ENCODE measurements around the gene SLC22A9. TPM values are rescaled to one million over a fixed set of nuclear protein-coding genes. Genes with fewer than 3 reads are reported as not detected.

SLC22A9 gene
- total RNA-seq, 1 experiment from 2014 or later: not detected

DNA sequence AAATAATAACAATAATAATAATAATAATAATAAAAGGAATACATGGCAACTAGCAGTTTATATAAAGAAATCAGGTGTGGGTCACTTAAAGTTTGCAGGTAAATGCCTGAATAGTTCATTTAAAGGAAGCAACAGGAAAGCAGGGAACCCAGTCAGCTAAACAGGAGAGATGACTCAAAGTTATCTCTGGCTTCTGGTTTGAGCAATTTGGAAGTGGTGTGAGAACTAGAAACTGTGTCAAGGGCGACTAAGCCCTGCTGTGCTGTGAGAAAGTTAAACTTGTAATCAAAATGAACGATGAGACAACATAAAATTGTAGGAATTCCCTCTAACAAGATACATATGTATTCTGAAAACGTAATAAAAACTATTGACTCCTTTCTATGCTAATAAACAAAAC, 35.5 kb downstream of the SLC22A9 start:
- Histone ChIP-seq H2BK20ac (ENCODE audit: low read depth, low read length, poor library complexity, severe bottlenecking) (no peak overlapping the region), H3K27me3 (ENCODE audit: insufficient read depth, low read length) (no peaks in the 10 kb centered on the region), H2BK5ac (ENCODE audit: insufficient read length, low read length) (no peak overlapping the region), H3K9ac (ENCODE audit: extremely low read depth, insufficient read length, low read length) (no peak overlapping the region), H4K20me1 (ENCODE audit: control insufficient read depth, insufficient read depth, insufficient read length) (no peaks in the 10 kb centered on the region), H3K23me2 (ENCODE audit: insufficient read length, low read depth, low read length, poor library complexity, severe bottlenecking) (no peaks in the 10 kb centered on the region), H3K4me1 (ENCODE audit: insufficient read depth, low read length) (no peaks in the 10 kb centered on the region), H3K4me2 (ENCODE audit: insufficient read depth, insufficient read length, low read length) (no peak overlapping the region), H3K79me2 (ENCODE audit: insufficient read depth, low read length) (no peaks in the 10 kb centered on the region), H3K56ac (ENCODE audit: insufficient read length, low read depth, low read length) (no peak overlapping the region), H2AFZ (ENCODE audit: low read length) (no peak overlapping the region), H2BK12ac (ENCODE audit: insufficient read length, low read depth, low read length) (no peak overlapping the region), H3K9me3 (ENCODE audit: control insufficient read depth, low read depth, low read length) (no peaks in the 10 kb centered on the region), H4K91ac (ENCODE audit: insufficient read length, low read depth, low read length) (no peak overlapping the region), H3K4ac (ENCODE audit: low read depth, low read length) (no peak overlapping the region), H2BK120ac (ENCODE audit: low read depth, low read length, poor library complexity, severe bottlenecking) (no peak overlapping the region), H2BK15ac (ENCODE audit: low read depth, low read length) (no peak overlapping the region), H3K23ac (ENCODE audit: insufficient read length, low read depth, low read length) (no peak overlapping the region), H3K14ac (ENCODE audit: insufficient read depth, low read length) (no peak overlapping the region), H3K79me1 (ENCODE audit: insufficient read depth, low read depth, low read length, poor library complexity, severe bottlenecking) (no peaks in the 10 kb centered on the region), H2AK5ac (ENCODE audit: insufficient read length, low read length) (no peak overlapping the region), H3K27ac (ENCODE audit: insufficient read length, low read depth, low read length) (no peak overlapping the region), H4K8ac (replicated peaks; ENCODE audit: insufficient read length, low read depth, low read length) (no peak overlapping the region), H3K18ac (ENCODE audit: insufficient read length, low read depth, low read length) (no peak overlapping the region), H3T11ph (ENCODE audit: low read length) (no peak overlapping the region), H4K5ac (ENCODE audit: insufficient read length, low read depth, low read length) (no peak overlapping the region)
- Mint-ChIP-seq H3K9me3 (no peaks in the 10 kb centered on the region), H3K27me3 (ENCODE audit: low read depth) (0 out of 2 replicates have a peak, but pooled peaks cover 2% of the 10 kb centered on the region), H3K36me3 (ENCODE audit: insufficient read depth in 1 of 3, low read depth in 3 of 3) (no peaks in the 10 kb centered on the region), H3K27ac (no peak overlapping the region), H3K4me1 (no peaks in the 10 kb centered on the region), H3K4me3 (no peak overlapping the region)
- WGBS (ENCODE audit: extremely low coverage, insufficient read length, low lambda C conversion rate): no CpG with 5 or more reads among the region's 3 CpGs
- DNase-seq: no peak
- TF ChIP-seq, protein P1, sequence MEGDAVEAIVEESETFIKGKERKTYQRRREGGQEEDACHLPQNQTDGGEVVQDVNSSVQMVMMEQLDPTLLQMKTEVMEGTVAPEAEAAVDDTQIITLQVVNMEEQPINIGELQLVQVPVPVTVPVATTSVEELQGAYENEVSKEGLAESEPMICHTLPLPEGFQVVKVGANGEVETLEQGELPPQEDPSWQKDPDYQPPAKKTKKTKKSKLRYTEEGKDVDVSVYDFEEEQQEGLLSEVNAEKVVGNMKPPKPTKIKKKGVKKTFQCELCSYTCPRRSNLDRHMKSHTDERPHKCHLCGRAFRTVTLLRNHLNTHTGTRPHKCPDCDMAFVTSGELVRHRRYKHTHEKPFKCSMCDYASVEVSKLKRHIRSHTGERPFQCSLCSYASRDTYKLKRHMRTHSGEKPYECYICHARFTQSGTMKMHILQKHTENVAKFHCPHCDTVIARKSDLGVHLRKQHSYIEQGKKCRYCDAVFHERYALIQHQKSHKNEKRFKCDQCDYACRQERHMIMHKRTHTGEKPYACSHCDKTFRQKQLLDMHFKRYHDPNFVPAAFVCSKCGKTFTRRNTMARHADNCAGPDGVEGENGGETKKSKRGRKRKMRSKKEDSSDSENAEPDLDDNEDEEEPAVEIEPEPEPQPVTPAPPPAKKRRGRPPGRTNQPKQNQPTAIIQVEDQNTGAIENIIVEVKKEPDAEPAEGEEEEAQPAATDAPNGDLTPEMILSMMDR (conservative IDR thresholded peaks at IDR 0.05): no peak
